NCI-H2081 treated with DMSO at 0.1 percent for 48 hours (cell line): Measurements from ENCODE around the gene MYL7.
"Not testable (repeated sequence)": the region's sequence is repeated elsewhere in the genome, so short reads cannot be mapped to it uniquely, and the experiment has no call there.

Source experiments
- DNase-seq: peaks from one replicate; lab custom pipeline; 2025; lab: John Stamatoyannopoulos, UW

MYL7 gene

GRCh38 chr7:44171901-44172300, 30.8 kb upstream of the MYL7 start:
- DNase-seq = not testable (repeated sequence)

- DNase-seq = no peak
Measured at GRCh38 chr7:44167920-44168319, 26.8 kb upstream of the MYL7 start.

- DNase-seq = no peak
Measured at GRCh38 chr7:44163591-44163990, 22.5 kb upstream of the MYL7 start.

GRCh38 chr7:44162785-44163395, 21.8 kb upstream of the MYL7 start:
- DNase-seq = no peak

- DNase-seq = no peak
Measured at GRCh38 chr7:44162179-44162578, 21.0 kb upstream of the MYL7 start.

- no peak for DNase-seq
Measured at GRCh38 chr7:44161371-44161770, 20.2 kb upstream of the MYL7 start.

- no peak for DNase-seq
Measured at GRCh38 chr7:44159824-44160630, 18.9 kb upstream of the MYL7 start.

GRCh38 chr7:44158873-44159631, 17.9 kb upstream of the MYL7 start:
- no peak for DNase-seq

GRCh38 chr7:44158096-44158872, 17.2 kb upstream of the MYL7 start:
- no peak for DNase-seq

- no peak for DNase-seq
Measured at GRCh38 chr7:44157116-44158080, 16.3 kb upstream of the MYL7 start.

GRCh38 chr7:44156453-44157010, 15.4 kb upstream of the MYL7 start:
- DNase-seq = no peak

- no peak for DNase-seq
Measured at GRCh38 chr7:44155191-44156185, 14.4 kb upstream of the MYL7 start.

- DNase-seq = no peak
Measured at GRCh38 chr7:44154703-44155102, 13.6 kb upstream of the MYL7 start.

GRCh38 chr7:44153948-44154335, 12.8 kb upstream of the MYL7 start:
- no peak for DNase-seq

GRCh38 chr7:44152971-44153947, 12.1 kb upstream of the MYL7 start:
- no peak for DNase-seq

- DNase-seq = no peak
Measured at GRCh38 chr7:44151956-44152355, 10.8 kb upstream of the MYL7 start.

GRCh38 chr7:44150966-44151941, 10.1 kb upstream of the MYL7 start:
- no peak for DNase-seq
